PFSK-1 (cell line): ENCODE measurements around the gene SHF.
A peak's percentile ranks its signal among the peaks of the same experiment; 100 is the strongest.

ENCODE experiments used
- FOXP2 ChIP-seq: optimal IDR thresholded peaks from 2 replicates; pipeline ENCODE3; 2011; ENCODE audit warnings: borderline replicate concordance, control low read depth, inconsistent platforms; ENCODE audit not compliant: insufficient read depth; ENCODE audit errors: extremely low read length, extremely low read depth
- POLR2AphosphoS5 ChIP-seq: IDR thresholded peaks from 2 replicates; pipeline ENCODE4 v1.6.1; 2012; ENCODE audit warnings: low read depth, mild to moderate bottlenecking, control low read depth, low read length, moderate library complexity
- SIN3A ChIP-seq: IDR thresholded peaks from 2 replicates; pipeline ENCODE4 v1.6.1; 2012; ENCODE audit warnings: mild to moderate bottlenecking, low read length, moderate library complexity, borderline replicate concordance; ENCODE audit not compliant: insufficient read depth
- TAF1 ChIP-seq: IDR thresholded peaks from 2 replicates; pipeline ENCODE4 v1.6.1; 2012; ENCODE audit warnings: low read length, control low read depth, borderline replicate concordance; ENCODE audit not compliant: insufficient read depth
- TF ChIP-seq, protein P1 (sequence below), 2 experiments: IDR thresholded peaks; 2 replicates each; pipeline versions ENCODE4 v1.6.1 to v1.8.0; 2011 to 2012; ENCODE audit warnings: low read depth in 2 of 2, low read length in 2 of 2, control low read depth in 1 of 2, inconsistent platforms in 1 of 2, mild to moderate bottlenecking in 1 of 2, moderate library complexity in 1 of 2; ENCODE audit not compliant: insufficient read depth in 1 of 2

The SHF gene

DNA sequence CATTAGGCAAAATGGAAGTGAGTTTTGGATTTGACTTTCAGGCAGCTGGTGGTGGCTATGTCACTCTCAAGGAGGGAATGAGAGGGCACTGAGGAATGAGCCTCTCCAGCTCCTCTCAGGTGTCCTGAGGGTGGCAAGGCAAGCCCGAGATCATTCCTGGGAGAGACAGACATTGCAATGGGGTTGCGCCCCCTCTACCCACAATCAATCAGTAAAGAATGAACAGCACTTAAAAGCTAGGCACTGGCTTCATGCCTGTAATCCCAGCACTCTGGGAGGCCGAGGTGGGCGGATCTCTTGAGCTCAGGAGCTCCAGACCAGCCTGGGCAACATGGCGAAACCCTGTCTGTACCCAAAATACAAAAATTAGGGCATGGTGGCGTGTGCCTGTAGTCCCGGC is 14.1 kb upstream of the SHF start:
- no peak for TF ChIP-seq SIN3A
- no peak for TF ChIP-seq FOXP2
- TF ChIP-seq, protein P1, sequence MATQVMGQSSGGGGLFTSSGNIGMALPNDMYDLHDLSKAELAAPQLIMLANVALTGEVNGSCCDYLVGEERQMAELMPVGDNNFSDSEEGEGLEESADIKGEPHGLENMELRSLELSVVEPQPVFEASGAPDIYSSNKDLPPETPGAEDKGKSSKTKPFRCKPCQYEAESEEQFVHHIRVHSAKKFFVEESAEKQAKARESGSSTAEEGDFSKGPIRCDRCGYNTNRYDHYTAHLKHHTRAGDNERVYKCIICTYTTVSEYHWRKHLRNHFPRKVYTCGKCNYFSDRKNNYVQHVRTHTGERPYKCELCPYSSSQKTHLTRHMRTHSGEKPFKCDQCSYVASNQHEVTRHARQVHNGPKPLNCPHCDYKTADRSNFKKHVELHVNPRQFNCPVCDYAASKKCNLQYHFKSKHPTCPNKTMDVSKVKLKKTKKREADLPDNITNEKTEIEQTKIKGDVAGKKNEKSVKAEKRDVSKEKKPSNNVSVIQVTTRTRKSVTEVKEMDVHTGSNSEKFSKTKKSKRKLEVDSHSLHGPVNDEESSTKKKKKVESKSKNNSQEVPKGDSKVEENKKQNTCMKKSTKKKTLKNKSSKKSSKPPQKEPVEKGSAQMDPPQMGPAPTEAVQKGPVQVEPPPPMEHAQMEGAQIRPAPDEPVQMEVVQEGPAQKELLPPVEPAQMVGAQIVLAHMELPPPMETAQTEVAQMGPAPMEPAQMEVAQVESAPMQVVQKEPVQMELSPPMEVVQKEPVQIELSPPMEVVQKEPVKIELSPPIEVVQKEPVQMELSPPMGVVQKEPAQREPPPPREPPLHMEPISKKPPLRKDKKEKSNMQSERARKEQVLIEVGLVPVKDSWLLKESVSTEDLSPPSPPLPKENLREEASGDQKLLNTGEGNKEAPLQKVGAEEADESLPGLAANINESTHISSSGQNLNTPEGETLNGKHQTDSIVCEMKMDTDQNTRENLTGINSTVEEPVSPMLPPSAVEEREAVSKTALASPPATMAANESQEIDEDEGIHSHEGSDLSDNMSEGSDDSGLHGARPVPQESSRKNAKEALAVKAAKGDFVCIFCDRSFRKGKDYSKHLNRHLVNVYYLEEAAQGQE (IDR thresholded peaks at IDR 0.05; ENCODE audit: insufficient read depth in 1 of 2, low read depth in 2 of 2, low read length in 2 of 2) = no peak
- no peak for TF ChIP-seq TAF1
- no peak for TF ChIP-seq POLR2AphosphoS5

- TF ChIP-seq TAF1 (no peak), FOXP2 (no peak), POLR2AphosphoS5 (no peak), SIN3A (no peak)
- TF ChIP-seq, protein P1 (IDR thresholded peaks at IDR 0.05; ENCODE audit: insufficient read depth in 1 of 2, low read depth in 2 of 2, low read length in 2 of 2) = no peak
Measured at GRCh38 chr15:45201557-45201859, 13.7 kb upstream of the SHF start.

DNA sequence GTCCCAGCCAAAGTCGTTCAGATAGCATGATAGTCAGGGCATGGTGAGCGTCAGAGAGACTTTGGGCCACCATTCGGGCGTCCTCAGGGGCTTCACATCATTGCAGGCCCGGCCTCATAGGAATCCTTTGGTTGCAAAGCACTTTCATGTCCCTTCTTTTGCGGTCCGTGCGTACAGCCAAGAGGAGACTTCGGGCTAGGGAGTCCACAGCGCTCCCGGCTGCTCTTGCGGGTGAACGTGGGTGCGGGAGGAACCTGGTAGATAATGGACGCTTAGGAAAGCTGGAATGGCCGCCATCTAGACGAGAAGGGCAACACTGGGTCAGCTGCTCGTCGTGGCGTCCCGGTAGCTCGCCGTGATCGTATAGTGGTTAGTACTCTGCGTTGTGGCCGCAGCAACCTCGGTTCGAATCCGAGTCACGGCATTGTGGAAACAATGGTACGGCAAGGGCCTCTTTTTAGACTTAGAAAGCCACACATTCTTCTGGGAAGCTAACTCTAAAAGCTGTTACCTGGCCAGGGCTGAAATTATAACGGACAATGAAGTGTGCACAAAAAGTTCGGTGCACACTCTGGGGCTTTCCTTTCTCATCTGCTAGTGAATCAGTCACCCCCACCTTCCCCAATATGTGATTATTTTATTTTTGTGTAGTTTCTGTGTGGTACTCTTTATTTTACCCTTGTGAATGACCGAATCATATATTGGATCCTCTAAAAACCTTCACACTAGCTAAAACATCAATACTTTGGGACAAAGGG is 13.2 kb upstream of the SHF start:
- no peak for TF ChIP-seq SIN3A
- TF ChIP-seq, protein P1 (IDR thresholded peaks at IDR 0.05; ENCODE audit: insufficient read depth in 1 of 2, low read depth in 2 of 2, low read length in 2 of 2) = no peak
- no peak for TF ChIP-seq POLR2AphosphoS5
- no peak for TF ChIP-seq FOXP2
- TF ChIP-seq TAF1 = no peak

GRCh38 chr15:45200001-45200798 is 12.4 kb upstream of the SHF start:
- TF ChIP-seq, protein P1 (IDR thresholded peaks at IDR 0.05; ENCODE audit: insufficient read depth in 1 of 2, low read depth in 2 of 2, low read length in 2 of 2) = no peak
- peak; percentile 60 for TF ChIP-seq FOXP2
- TF ChIP-seq SIN3A = peak; percentile 62; the same call in 1 of the 2 replicates
- peak; percentile 60; the same call in 1 of the 2 replicates for TF ChIP-seq TAF1
- TF ChIP-seq POLR2AphosphoS5 = no peak
